Measurements from ENCODE around the gene CCNJL. TPM values are rescaled to one million over a fixed set of nuclear protein-coding genes. Genes with fewer than 3 reads are reported as not detected.
A peak's percentile ranks its signal among the peaks of the same experiment; 100 is the strongest.

CCNJL gene
- total and polyA plus RNA-seq, 2 of the 8 experiments (the other 6 are each of a cell fraction or from before 2014, with no cell fraction given) = 34.6 to 44.7 TPM

DNA sequence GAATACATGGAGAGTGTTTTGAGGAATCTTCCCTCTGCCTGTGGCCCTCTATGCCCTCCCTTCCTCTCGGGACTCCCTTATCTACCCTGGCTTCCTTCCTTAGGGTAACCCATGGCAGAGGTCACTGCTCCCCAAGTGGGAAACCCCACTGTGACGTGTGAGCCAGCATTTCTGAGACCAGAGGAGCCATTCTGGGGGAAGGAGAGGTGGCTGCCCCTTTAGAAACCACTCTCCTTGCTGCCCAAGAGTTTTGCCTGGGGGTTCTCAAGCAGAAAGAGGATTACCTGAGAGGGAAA lies 23.1 kb downstream of the CCNJL start:
- Histone ChIP-seq H2AFZ (ENCODE audit: low read length) (no peak overlapping the region), H2AK5ac (ENCODE audit: low read depth, low read length) (peak overlapping the region; percentile 83; the same call in 1 of the 2 replicates), H3K4me3 (ENCODE audit: extremely low read depth in 1 of 4, insufficient read depth in 2 of 4, low read depth in 3 of 4, low read length in 4 of 4) (no peak overlapping the region), H3K4me2 (ENCODE audit: insufficient read depth in 1 of 2, low read depth in 2 of 2, low read length in 2 of 2) (0 out of 4 replicates have a peak overlapping the region, but pooled peaks have one; percentile 21 to 38), H3K9me3 (ENCODE audit: insufficient read depth in 2 of 2, low read depth in 1 of 2, low read length in 1 of 2) (no peaks in the 10 kb centered on the region), H3K4me1 (replicated peaks in 1 of 4; ENCODE audit: control insufficient read depth in 3 of 4, insufficient read depth in 4 of 4, low read length in 3 of 4) (peaks cover 19 to 47% (median 30%) of the 10 kb centered on the region in 4 experiments), H3K14ac (ENCODE audit: insufficient read length) (no peak overlapping the region), H3K36me3 (ENCODE audit: control insufficient read depth in 2 of 4, insufficient read depth in 4 of 4, low read length in 3 of 4) (peaks cover 0 to 4% (median under 1%) of the 10 kb centered on the region in 4 experiments; a peak in 2 of 8 replicates), H4K5ac (ENCODE audit: insufficient read length, low read depth, low read length) (peak overlapping the region; percentile 19), H2BK15ac (ENCODE audit: low read length) (peak overlapping the region; percentile 90; the same call in 1 of the 2 replicates), H3K23ac (ENCODE audit: insufficient read length) (no peak overlapping the region), H3K23me2 (ENCODE audit: low read depth, low read length) (no peaks in the 10 kb centered on the region), H4K91ac (replicated peaks; ENCODE audit: insufficient read length, low read length) (peak overlapping the region; percentile 17), H3K18ac (ENCODE audit: extremely low read depth, low read length) (peak overlapping the region; percentile 71), H4K8ac (ENCODE audit: extremely low read depth, insufficient read depth, low read length) (no peak overlapping the region), H3K9ac (replicated peaks in 1 of 4; ENCODE audit: extremely low read depth in 1 of 4, low read depth in 3 of 4, low read length in 3 of 4) (no peak overlapping the region; a peak in 1 of 7 replicates), H3K79me2 (ENCODE audit: control insufficient read depth in 1 of 2, insufficient read depth in 2 of 2, low read length in 2 of 2) (peaks cover 11 to 74% of the 10 kb centered on the region in 2 experiments), H2BK12ac (ENCODE audit: low read depth, low read length) (peak overlapping the region; percentile 96), H2BK20ac (ENCODE audit: low read length) (peak overlapping the region; percentile 27), H3K56ac (replicated peaks; ENCODE audit: insufficient read length, low read depth, low read length) (no peak overlapping the region), H3K4ac (replicated peaks; ENCODE audit: insufficient read length, low read depth, low read length) (peak overlapping the region; percentile 63), H2BK5ac (ENCODE audit: low read depth, low read length) (peak overlapping the region; percentile 12), H4K20me1 (replicated peaks in 1 of 2; ENCODE audit: control insufficient read depth in 1 of 2, insufficient read depth in 2 of 2, low read length in 2 of 2) (peaks cover 0 to 7% of the 10 kb centered on the region in 2 experiments), H3K27me3 (replicated peaks in 1 of 4; ENCODE audit: control insufficient read depth in 3 of 4, extremely low read depth in 1 of 4, insufficient read depth in 3 of 4, low read length in 3 of 4) (no peaks in the 10 kb centered on the region), H3K79me1 (ENCODE audit: low read depth, low read length) (peaks cover 21% of the 10 kb centered on the region; the same call in 1 of the 2 replicates), H2BK120ac (replicated peaks; ENCODE audit: low read depth, low read length) (no peak overlapping the region), H3K27ac (ENCODE audit: low read depth, low read length) (peak overlapping the region; percentile 67)
- ChIA-PET CTCF (ENCODE audit: partially characterized antibody) (interaction anchor here (1.0 to 2.7 kb wide), 8 partner anchors 13 to 267 kb away, joined by 3 to 8 read pairs (median 4); no protein-coding TSS in a partner anchor), POLR2A (ENCODE audit: partially characterized antibody) (interaction anchor here (1.0 to 1.7 kb wide), 2 partner anchors 24 to 56 kb away, joined by 3 to 4 read pairs; partner anchors contain the start of gene CCNJL)
- 70% methylated on average over 2 of the region's 2 CpGs; no CpG with 5 or more reads in 1 of the 2 experiments for WGBS, 2 experiments (ENCODE audit: extremely low coverage in 1 of 2, insufficient coverage in 1 of 2, insufficient read length in 1 of 2, insufficient replicate concordance in 2 of 2, low coverage in 1 of 2, low lambda C conversion rate in 2 of 2, missing lambda C conversion rate in 1 of 2)
- FAIRE-seq = no peak
- no peak for DNase-seq (ENCODE audit: low read depth in 1 of 2, low spot score in 2 of 2)
- TF ChIP-seq KDM4A (IDR thresholded peaks at IDR 0.05; ENCODE audit: low read depth, low read length, severe bottlenecking) (no peak), CBX8 (IDR thresholded peaks at IDR 0.05; ENCODE audit: borderline replicate concordance, low read depth, low read length) (no peak), JUND (IDR thresholded peaks at IDR 0.05; ENCODE audit: low read length) (no peak), EP300 (IDR thresholded peaks at IDR 0.05; ENCODE audit: borderline replicate concordance in 1 of 2, low read depth in 2 of 2, low read length in 2 of 2) (no peak), TCF12 (IDR thresholded peaks at IDR 0.05; ENCODE audit: low read depth, low read length) (no peak)

Data from H1 (cell line).